GM12864 (cell line): Measurements from ENCODE around the gene RMDN3.

Experiments used
- DNase-seq: peaks from one replicate; pipeline ENCODE4 v3.0.0-alpha.2; 2011; ENCODE audit warnings: low read depth
- H3K4me3 ChIP-seq: 2 replicates; pipeline ENCODE4 v1.5.1; 2011; ENCODE audit warnings: mild to moderate bottlenecking, low read depth, low read length, control low read depth
- TF ChIP-seq, protein P1 (sequence below): IDR thresholded peaks from 2 replicates; pipeline ENCODE4 v1.5.1; 2011; ENCODE audit warnings: low read depth, mild to moderate bottlenecking, moderate library complexity, low read length, control low read depth, inconsistent platforms; ENCODE audit errors: missing control alignments

Gene RMDN3, protein sequence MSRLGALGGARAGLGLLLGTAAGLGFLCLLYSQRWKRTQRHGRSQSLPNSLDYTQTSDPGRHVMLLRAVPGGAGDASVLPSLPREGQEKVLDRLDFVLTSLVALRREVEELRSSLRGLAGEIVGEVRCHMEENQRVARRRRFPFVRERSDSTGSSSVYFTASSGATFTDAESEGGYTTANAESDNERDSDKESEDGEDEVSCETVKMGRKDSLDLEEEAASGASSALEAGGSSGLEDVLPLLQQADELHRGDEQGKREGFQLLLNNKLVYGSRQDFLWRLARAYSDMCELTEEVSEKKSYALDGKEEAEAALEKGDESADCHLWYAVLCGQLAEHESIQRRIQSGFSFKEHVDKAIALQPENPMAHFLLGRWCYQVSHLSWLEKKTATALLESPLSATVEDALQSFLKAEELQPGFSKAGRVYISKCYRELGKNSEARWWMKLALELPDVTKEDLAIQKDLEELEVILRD

DNA sequence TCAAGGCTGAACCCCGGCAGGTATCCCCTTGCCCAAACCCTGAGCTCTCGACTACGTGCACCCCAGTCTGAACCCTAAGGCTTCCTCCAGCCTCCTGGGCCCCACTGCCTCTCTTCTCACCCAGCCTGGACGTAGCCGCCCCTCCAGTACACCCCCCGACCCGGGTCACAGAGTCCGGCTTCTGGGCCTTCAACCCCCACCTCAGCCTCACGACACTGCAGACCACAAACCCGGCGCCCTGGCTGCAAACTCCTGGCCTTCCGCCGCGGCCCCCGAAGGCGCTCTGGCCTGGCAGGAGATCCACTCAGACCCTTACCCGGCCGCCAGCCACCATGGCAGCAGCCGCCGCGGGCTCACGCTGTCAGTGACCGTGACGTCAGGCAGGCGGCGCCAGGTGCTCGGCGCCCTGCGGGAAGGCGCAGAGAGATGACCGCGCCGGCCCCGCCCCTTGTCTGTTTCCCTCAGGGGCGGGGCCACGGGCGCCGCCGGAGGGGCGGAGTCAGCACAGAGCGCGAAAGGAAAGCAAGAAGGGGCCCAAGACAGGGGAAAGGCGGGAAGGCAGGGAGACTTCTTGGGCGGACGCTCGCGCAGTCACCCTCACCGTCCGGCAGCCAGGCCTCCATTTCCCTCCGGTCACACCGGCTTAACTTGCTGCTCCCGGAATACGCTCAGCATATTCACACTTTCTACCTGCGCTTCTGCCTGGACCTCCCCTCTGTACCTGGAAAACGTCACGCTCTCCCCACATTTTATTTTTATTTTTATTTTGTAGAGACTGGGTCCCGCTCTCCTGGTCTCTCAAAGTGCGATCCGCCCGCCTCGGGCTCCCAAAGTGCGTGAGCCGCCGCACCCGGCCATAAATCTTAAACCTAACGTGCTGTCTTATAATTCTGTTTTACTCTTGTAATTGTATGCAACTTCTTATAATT is at the start of gene RMDN3:
RMDN3 (minus strand) TSS at position 372 of the 929 bp plus-strand sequence. CDS start 471 bp downstream, outside the sequence.
- TF ChIP-seq, protein P1, sequence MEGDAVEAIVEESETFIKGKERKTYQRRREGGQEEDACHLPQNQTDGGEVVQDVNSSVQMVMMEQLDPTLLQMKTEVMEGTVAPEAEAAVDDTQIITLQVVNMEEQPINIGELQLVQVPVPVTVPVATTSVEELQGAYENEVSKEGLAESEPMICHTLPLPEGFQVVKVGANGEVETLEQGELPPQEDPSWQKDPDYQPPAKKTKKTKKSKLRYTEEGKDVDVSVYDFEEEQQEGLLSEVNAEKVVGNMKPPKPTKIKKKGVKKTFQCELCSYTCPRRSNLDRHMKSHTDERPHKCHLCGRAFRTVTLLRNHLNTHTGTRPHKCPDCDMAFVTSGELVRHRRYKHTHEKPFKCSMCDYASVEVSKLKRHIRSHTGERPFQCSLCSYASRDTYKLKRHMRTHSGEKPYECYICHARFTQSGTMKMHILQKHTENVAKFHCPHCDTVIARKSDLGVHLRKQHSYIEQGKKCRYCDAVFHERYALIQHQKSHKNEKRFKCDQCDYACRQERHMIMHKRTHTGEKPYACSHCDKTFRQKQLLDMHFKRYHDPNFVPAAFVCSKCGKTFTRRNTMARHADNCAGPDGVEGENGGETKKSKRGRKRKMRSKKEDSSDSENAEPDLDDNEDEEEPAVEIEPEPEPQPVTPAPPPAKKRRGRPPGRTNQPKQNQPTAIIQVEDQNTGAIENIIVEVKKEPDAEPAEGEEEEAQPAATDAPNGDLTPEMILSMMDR: no peak
- DNase-seq: peak; percentile 68
- peak within 1 kb of the TSS; percentile 91 for H3K4me3 ChIP-seq

DNA sequence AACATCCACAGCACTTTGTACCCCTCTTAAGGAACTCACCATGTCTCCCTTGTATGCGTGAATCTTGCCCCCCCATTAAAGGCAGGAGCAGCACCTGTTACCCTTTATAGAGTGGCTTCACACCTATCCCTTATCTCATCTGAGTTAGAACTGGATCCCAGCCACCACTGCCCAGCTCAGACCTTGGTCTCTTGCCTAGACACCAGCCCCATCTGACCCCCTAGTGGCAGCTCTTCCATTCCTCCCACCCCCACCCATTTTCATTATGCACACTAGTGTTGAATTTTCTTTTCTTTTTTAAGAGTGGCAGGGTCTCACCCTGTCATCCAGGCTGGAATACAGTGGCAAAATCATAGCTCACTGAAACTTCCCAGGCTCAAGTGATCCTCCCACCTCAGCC is 48.6 kb upstream of the RMDN3 start:
- TF ChIP-seq, protein P1: no peak
- no peak overlapping the region for H3K4me3 ChIP-seq
- DNase-seq: no peak

DNA sequence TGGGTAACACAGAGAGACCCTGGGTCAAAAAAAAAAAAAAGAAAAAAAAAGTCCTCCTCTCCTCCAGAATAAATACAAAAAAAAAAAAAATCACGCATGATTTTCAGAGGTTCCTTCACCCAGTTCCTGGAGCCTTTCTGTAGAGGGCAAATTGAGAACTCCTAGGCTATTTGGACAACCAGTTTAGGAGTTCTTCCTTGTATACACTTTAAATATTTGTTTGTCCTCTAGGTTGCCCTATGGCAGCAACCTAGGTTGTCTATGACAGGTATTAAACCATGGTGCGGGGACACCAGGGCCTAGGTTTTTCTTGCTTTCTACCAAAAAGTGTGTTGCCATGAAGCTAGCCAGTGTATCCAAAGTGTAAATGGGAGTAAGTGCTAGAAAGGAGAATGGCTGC is 48.0 kb upstream of the RMDN3 start:
- TF ChIP-seq, protein P1: no peak
- H3K4me3 ChIP-seq: no peak overlapping the region
- DNase-seq: no peak

DNA sequence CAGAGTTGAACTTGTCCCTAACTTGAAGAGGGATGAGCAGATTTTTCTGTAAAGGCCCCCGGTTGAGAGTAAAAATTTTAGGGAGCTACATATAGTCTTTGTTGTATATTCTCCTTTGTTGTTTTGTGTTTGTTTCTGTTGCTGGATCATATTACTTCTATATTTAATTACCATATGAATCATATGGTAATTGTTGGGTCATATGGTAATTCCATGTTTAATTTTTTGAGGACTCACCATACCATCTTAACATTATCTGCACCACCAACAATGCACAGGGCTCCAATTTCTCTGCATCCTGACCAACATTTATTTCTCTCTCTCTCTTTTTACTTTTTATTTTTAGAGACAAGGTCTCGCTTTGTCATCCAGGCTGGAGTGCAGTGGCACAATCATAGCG is 44.5 kb upstream of the RMDN3 start:
- DNase-seq: no peak
- TF ChIP-seq, protein P1: no peak
- H3K4me3 ChIP-seq: no peak overlapping the region

DNA sequence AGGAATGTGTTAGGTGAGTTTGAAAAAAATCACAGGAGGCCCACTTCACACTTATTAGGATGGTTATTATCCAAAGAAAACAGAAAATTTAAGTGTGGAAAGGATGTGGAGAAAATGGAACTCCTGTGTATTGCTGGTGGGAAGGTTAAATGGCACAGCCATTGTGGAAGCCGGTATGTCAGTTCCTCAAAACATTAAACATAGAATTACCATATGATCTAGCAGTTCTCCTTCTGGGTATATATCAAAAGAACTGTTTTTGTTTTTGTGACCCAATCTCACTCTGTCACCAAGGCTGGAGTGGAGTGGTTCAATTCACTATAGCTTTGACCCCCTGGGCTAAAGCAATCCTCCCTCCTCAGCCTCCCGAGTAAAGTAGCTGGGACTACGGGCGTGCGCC is 41.5 kb upstream of the RMDN3 start:
- TF ChIP-seq, protein P1: no peak
- no peak for DNase-seq
- no peak overlapping the region for H3K4me3 ChIP-seq

DNA sequence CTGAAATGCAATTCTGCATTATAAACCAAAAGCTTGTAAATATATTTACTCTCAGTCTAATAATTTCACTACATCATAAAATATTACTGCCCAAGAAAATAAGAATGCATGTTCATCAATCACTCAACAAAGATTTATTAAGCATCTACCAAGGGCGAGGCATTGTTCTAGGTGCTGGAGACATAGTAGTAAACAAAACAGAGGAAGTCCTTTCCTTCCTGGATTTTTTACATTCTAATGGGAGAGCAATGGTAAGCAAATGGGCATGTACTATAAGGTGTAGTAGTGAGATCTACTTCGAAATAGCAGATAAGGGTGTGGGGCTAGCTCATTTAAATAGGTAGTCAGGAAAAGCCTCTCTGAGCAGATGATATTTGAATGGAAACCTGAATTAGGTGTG is 41.0 kb upstream of the RMDN3 start:
- no peak overlapping the region for H3K4me3 ChIP-seq
- DNase-seq: no peak
- TF ChIP-seq, protein P1: no peak
